GM13977 (cell line): Measurements from ENCODE around the gene KRTAP10-5.

Source experiments
- DNase-seq: peaks from one replicate; pipeline ENCODE4 v3.0.0; 2012; ENCODE audit warnings: low spot score
- in situ Hi-C: fragments of 300-500 bp; cut with MboI; formaldehyde crosslinking; loops from one replicate; pipeline ENCODE4 v1.12.0; 2022; ENCODE audit warnings: low sequenced_read_pairs, low pct_unique_long_range_greater_than_20kb, mixed read lengths, inconsistent platforms; ENCODE audit not compliant: unreplicated experiment
- TF ChIP-seq, protein P1 (sequence below): IDR thresholded peaks from 2 replicates; pipeline ENCODE4 v1.5.1; 2012; ENCODE audit warnings: mild to moderate bottlenecking, control low read depth; ENCODE audit not compliant: insufficient read depth; ENCODE audit errors: extremely low read depth, missing control alignments

KRTAP10-5 gene

DNA sequence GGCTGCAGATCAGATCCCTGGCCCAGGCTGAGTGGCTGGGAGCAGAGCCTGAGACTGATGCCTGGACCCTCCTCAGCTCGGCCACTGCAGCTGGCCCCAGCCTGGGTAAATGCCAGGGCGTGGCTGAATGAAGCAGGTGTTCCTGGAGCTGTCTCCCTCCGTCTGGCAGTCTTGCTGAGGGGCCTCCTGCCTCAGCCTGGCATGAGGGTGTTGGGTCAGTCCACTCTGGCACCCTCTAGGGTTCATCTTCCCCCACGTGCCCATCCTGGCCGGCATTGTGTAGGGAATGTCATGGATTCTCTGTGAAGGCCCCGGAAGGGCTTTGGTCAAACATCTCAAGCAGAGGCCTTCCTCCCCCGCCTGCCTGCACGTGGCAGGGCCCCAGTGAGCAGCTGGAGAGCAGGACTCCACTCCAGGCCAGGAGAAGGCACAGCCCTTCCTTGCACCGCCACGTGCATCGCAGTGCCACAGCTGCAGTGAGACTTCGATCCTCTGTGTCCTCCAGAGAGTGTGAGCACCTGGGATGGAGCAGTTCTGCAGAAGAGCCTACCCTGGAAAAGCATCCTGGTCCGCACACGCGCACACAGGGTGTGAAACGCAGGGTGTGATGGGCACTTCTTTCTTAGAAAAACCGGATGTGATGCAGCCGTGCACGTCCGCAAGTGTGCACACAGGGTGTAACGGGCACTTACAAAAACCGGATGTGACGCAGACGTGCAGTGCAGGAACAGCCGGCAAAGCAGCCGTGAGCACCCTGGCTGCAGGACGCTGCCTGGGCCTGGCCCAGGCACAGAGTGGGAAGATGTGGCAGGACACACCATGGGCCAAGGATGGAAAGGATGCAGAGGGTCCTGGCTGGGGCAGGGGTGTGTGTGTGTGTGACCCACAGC lies 11.5 kb downstream of the KRTAP10-5 start:
- no peak for DNase-seq
- in situ Hi-C loops = no loop called here
- TF ChIP-seq, protein P1, sequence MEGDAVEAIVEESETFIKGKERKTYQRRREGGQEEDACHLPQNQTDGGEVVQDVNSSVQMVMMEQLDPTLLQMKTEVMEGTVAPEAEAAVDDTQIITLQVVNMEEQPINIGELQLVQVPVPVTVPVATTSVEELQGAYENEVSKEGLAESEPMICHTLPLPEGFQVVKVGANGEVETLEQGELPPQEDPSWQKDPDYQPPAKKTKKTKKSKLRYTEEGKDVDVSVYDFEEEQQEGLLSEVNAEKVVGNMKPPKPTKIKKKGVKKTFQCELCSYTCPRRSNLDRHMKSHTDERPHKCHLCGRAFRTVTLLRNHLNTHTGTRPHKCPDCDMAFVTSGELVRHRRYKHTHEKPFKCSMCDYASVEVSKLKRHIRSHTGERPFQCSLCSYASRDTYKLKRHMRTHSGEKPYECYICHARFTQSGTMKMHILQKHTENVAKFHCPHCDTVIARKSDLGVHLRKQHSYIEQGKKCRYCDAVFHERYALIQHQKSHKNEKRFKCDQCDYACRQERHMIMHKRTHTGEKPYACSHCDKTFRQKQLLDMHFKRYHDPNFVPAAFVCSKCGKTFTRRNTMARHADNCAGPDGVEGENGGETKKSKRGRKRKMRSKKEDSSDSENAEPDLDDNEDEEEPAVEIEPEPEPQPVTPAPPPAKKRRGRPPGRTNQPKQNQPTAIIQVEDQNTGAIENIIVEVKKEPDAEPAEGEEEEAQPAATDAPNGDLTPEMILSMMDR = no peak

DNA sequence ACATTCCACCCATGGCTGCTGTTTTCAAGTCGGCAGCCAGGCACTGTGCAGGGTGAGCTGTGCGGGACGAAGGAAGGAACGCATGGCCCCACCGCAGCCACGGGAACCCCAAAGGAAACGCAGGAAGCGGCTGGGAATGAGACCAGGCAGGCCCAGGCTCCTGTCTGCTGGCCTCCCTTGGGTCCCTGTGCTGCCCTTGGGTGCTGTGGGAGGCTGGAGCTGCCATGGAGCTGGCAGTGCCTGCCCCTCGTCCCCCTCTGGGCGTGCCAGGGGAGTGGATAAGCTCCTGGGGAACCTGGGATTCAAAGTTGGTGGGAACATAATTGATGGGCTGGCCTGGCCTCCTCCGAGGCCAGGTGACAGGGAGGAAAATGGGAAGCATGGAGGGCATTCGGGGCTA lies 12.1 kb downstream of the KRTAP10-5 start:
- no peak for DNase-seq
- in situ Hi-C loops = no loop called here
- TF ChIP-seq, protein P1 = no peak

DNA sequence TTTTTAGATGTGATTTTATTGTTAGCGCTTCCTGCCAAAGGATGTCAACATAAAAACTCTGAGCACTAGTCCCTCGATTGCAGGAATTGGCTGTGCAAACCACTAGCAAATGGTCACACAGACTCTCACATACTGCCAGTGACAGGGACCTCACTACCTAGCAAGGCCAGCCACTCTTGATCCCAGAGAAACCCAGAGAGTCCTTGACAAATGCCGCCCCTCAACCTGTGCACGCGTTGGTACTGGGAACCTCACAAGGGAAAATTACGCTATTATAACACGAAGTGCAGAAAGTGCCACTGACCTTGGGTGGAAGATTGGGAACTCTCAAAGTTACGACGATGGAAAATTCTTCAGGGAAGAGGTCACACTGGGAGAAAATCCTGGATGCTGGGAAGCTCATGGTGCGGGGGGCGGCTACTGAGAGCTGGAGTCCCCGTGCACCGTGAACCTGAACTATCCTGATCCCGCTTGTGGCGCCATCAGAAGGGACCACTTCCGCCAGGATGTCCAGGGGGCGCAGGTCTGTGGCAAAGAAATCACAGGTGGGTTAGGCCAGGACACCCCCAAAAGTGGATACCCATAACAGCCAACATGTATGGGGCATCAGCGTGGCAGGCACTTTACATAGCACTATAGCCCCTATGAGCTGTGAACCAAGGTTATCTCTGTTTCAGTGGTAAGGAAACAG lies 12.8 kb downstream of the KRTAP10-5 start:
- DNase-seq = no peak

DNA sequence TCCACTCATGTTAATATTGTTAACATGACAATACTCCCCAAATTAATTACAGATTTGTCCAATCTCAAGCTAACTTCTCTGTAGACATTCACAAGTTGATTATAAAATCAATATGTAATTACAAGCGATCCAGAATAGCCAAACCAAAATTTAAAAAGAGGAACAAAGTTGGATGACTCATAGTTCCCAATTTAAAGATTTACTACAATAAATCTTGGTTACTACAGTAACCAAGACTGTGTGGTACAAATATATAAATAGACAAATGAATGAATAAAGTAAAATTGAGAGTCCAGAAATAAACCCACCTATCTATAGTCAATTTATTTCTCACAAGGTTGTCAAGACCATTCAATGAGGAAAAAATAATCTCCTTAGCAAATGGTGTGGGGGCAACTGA lies 14.0 kb downstream of the KRTAP10-5 start:
- TF ChIP-seq, protein P1 = no peak
- in situ Hi-C loops = no loop called here
- DNase-seq = no peak

More for the DNA sequence above, 12.8 kb downstream of the KRTAP10-5 start:
- in situ Hi-C loops = no loop called here
- TF ChIP-seq, protein P1 = no peak

DNA sequence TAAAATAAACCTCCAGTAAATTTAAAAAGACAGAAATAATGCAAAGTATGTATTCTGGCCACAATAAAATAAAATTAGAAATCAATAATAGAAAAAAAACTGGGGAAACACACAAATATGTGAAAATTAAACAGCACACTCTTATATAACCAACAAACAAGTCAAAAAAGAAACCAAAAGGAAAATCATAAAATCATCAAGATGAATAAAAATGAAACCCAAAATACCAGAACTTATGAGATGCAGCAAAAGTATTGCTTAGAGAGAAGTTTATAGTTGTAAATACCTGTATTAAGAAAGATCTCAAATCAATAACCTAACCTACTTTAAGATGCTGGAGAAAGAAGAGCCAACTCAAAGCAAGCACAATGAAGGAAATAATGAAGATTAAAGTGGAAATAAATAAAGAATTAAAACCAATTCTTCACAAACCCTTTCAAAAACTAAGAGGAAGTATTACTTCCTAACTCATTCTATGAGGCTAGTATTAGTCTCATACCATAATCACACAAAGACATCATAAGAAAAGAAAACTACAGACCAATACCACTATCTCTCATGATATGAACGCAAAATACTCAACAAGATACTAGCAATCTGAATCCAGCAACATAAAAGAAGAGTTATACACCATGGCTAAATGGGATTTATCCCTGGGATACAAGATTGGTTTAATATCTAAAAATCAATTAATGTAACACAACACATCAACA lies 15.4 kb downstream of the KRTAP10-5 start:
- TF ChIP-seq, protein P1 = no peak
- no peak for DNase-seq
- in situ Hi-C loops = no loop called here

DNA sequence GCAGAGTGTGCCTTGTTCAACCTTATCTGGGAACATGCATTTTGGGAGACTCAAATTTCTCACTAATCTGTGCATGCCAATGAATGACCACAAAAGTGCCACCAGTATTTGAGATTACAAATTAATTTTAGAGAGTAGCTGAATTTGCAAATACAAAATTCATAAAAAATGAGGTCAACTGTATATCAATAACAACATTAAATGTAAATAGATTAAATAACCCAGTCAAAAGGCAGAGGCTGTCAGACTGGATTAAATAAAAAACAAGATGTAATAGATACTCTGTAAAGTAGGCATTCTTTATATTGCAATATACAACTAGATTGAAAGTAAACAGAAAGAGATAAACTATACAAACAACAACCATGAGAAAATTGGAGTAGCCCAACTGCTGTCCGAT lies 16.3 kb downstream of the KRTAP10-5 start:
- TF ChIP-seq, protein P1 = no peak
- in situ Hi-C loops = no loop called here
- no peak for DNase-seq
